Thyroid gland (tissue), 4 donors: ENCODE data around the gene LIMCH1.

Experiments
- POLR2A ChIP-seq, 2 donors: fragments of 450-650 bp; IDR thresholded peaks; one replicate each; pipeline ENCODE4 v1.6.1; 2017; ENCODE audit warnings: antibody characterized with exemption in 2 of 2, mild to moderate bottlenecking in 2 of 2, moderate library complexity in 1 of 2
- TF ChIP-seq, protein P1 (sequence below), 6 experiments: fragments of 200-600 bp in 3 of 6; fragments of 450-650 bp in 3 of 6; sonication (generic) in 3 of 6; IDR thresholded peaks; one replicate each; pipeline ENCODE4 v1.5.1; 2016 to 2019; ENCODE audit warnings: antibody characterized with exemption in 6 of 6, mild to moderate bottlenecking in 2 of 6, inconsistent platforms in 1 of 6, moderate library complexity in 1 of 6

DNA sequence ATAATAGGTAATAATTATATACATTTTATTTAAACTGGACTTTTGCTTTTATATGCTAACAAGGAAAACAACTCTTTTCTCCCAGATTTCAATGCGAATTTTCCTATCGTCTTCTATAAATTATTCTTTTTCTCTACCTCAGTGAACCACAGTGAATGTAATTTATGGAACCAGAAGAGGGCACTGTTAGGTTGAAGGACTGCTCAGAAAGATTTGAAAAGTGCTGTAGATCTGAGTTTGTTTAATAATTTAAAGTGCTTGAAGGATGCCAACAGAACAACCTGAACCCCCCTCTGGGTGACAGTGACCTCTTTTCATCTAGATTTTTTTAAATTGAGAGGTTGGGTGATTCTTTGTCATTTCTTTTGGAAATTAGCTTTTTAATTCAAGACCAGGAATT is 155.7 kb downstream of the LIMCH1 start:
- TF ChIP-seq, protein P1, sequence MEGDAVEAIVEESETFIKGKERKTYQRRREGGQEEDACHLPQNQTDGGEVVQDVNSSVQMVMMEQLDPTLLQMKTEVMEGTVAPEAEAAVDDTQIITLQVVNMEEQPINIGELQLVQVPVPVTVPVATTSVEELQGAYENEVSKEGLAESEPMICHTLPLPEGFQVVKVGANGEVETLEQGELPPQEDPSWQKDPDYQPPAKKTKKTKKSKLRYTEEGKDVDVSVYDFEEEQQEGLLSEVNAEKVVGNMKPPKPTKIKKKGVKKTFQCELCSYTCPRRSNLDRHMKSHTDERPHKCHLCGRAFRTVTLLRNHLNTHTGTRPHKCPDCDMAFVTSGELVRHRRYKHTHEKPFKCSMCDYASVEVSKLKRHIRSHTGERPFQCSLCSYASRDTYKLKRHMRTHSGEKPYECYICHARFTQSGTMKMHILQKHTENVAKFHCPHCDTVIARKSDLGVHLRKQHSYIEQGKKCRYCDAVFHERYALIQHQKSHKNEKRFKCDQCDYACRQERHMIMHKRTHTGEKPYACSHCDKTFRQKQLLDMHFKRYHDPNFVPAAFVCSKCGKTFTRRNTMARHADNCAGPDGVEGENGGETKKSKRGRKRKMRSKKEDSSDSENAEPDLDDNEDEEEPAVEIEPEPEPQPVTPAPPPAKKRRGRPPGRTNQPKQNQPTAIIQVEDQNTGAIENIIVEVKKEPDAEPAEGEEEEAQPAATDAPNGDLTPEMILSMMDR (IDR thresholded peaks at IDR 0.05) = peak in 2 of 6 experiments; percentile 22 to 47
- no peak for TF ChIP-seq POLR2A (IDR thresholded peaks at IDR 0.05)
